Measurements from ENCODE around the gene TOR2A. TPM values are rescaled to one million over a fixed set of nuclear protein-coding genes. Genes with fewer than 3 reads are reported as not detected.

The TOR2A gene
- total RNA-seq, 2 donors from 2014 or later, result 20.4 to 24.1 TPM

DNA sequence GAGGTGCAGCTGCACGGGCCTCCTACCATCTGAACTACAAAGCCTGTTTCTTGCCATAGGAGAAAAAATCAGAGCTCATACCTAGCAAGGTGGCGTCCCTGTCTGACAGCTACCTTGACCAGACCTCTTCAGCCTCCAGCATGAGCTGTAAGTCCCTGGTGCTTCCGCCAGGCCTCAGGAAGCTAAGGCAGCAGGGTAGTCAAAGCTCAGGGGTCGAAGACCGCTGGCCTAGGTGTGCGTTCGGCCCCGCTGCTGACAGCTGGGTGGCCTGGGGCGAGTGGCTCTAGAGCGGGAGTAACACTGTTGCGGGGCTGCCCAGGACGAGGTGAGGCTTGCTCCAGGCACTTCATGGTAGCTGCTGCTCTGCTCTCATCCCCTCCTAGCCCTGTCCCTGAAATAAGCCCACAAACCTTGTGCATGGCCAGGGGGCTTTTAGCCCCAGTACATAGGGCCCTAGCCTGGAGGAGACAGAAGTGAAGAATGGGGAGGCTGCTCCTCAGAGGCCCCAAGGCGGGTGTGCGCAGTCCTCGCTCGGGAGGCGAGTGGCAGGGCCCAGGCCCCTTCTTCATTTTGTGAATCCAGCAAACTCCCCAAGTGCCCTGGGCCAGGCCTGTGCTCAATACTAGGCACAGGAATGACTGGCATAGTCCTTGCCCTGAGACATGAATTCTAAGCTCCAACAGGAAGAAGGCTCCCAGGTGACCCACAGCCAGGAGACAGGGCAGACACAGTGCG, 5.4 kb downstream of the TOR2A start:
- H3K4me3 ChIP-seq, result no peak overlapping the region
- H3K36me3 ChIP-seq, result peaks cover 0 to 11% of the 10 kb centered on the region in 2 donors
- WGBS, result 89% methylated on average over 18 of the region's 18 CpGs
- TF ChIP-seq POLR2A (IDR thresholded peaks at IDR 0.05) (no peak), POLR2AphosphoS5 (IDR thresholded peaks at IDR 0.05) (no peak), CTCF (IDR thresholded peaks at IDR 0.05) (no peak)
- H3K27me3 ChIP-seq (replicated peaks; ENCODE audit: insufficient read depth), result no peaks in the 10 kb centered on the region
- no peak for DNase-seq (ENCODE audit: low spot score)
- no peaks in the 10 kb centered on the region for H3K4me1 ChIP-seq (replicated peaks)
- H3K9me3 ChIP-seq, result no peaks in the 10 kb centered on the region
- no peak overlapping the region for H3K27ac ChIP-seq
- intact Hi-C loops (cut with DNase I), result loop anchor here (5.0 kb wide), 1 partner anchor 222 kb away; no protein-coding TSS in a partner anchor

DNA sequence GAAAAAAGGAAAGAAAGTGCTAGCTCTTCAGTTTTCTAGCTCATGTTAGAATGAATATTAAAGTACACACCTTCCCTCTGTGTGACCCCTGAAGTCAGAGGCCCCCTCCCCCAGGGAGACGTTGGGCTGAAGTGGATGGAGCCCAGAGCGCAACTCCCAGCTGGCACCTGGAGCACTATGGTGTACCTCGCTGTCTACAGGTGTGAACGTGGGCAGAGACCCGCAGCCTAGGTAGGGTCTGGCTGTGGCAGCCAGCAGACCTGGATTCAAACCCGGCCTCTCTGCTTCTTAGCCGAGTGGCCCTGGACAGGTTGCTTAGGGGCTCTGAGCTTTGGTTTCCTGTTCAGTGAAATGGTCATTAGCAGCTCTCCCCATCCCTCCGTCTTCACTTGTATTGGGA, 6.3 kb downstream of the TOR2A start:
- DNase-seq (ENCODE audit: low spot score), result no peak
- Histone ChIP-seq H3K36me3 (peaks cover 0 to 11% of the 10 kb centered on the region in 2 donors), H3K27me3 (replicated peaks; ENCODE audit: insufficient read depth) (no peaks in the 10 kb centered on the region), H3K9me3 (no peaks in the 10 kb centered on the region), H3K4me1 (replicated peaks) (no peaks in the 10 kb centered on the region), H3K27ac (no peak overlapping the region), H3K4me3 (no peak overlapping the region)
- 89% methylated on average over 8 of the region's 8 CpGs for WGBS
- TF ChIP-seq POLR2AphosphoS5 (IDR thresholded peaks at IDR 0.05) (no peak), CTCF (IDR thresholded peaks at IDR 0.05) (no peak), POLR2A (IDR thresholded peaks at IDR 0.05) (no peak)
- intact Hi-C loops (cut with DNase I), result no loop called here

DNA sequence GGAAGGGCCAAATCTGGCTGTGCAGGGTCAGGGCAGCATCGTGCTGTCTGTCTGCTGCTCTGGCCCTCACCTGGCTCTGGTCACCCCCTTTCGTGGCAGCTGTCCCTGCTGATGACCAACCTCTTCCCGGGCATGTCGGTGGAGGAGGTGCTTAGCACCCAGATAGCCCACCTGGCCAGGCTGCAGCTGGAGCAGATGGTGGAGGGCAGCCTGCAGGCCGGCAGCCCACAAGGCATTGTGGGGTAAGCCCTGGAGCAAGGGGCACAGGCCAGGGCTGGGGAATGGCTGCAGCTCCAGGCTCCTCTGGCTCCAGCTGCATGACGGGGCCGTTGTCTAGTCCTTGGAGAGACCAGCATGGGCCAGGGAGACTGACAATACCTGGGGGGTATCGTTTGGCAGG, 8.2 kb downstream of the TOR2A start:
- TF ChIP-seq POLR2A (IDR thresholded peaks at IDR 0.05) (no peak), POLR2AphosphoS5 (IDR thresholded peaks at IDR 0.05) (no peak), CTCF (IDR thresholded peaks at IDR 0.05) (no peak)
- DNase-seq (ENCODE audit: low spot score), result no peak
- Histone ChIP-seq H3K4me3 (no peak overlapping the region), H3K9me3 (no peaks in the 10 kb centered on the region), H3K27ac (no peak overlapping the region), H3K4me1 (replicated peaks) (no peaks in the 10 kb centered on the region), H3K36me3 (peaks cover 0 to 2% of the 10 kb centered on the region in 2 donors), H3K27me3 (replicated peaks; ENCODE audit: insufficient read depth) (no peaks in the 10 kb centered on the region)
- intact Hi-C loops (cut with DNase I), result no loop called here
- WGBS, result 80% methylated on average over 8 of the region's 8 CpGs

DNA sequence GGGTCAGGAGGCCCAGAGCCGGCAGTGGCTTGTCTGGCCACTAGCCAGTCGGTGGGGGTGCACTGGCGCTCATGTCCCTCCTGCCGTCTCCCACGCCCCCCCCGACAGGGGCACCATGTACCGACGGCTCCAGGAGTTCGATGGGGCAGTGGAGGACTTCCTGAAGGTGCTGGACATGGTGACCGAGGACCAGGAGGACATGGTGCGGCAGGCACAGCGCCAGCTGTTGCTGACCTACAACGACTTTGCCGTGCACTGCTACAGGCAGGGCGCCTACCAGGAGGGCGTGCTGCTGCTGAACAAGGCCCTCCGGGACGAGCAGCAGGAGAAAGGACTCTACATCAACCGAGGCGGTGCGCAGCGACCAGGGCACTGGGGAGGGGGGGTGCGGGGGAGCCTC, 11.1 kb downstream of the TOR2A start:
- no peak for TF ChIP-seq POLR2A (IDR thresholded peaks at IDR 0.05)
- no peak for TF ChIP-seq CTCF (IDR thresholded peaks at IDR 0.05)
- TF ChIP-seq POLR2AphosphoS5 (IDR thresholded peaks at IDR 0.05), result no peak
- H3K9me3 ChIP-seq, result no peaks in the 10 kb centered on the region
- H3K27ac ChIP-seq, result no peak overlapping the region
- no peak for DNase-seq (ENCODE audit: low spot score)
- no peak overlapping the region for H3K4me3 ChIP-seq
- no peaks in the 10 kb centered on the region for H3K27me3 ChIP-seq (replicated peaks; ENCODE audit: insufficient read depth)
- no peaks in the 10 kb centered on the region for H3K4me1 ChIP-seq (replicated peaks)
- WGBS, result 40% methylated on average over 22 of the region's 23 CpGs
- no peaks in the 10 kb centered on the region for H3K36me3 ChIP-seq
- intact Hi-C loops (cut with DNase I), result no loop called here

DNA sequence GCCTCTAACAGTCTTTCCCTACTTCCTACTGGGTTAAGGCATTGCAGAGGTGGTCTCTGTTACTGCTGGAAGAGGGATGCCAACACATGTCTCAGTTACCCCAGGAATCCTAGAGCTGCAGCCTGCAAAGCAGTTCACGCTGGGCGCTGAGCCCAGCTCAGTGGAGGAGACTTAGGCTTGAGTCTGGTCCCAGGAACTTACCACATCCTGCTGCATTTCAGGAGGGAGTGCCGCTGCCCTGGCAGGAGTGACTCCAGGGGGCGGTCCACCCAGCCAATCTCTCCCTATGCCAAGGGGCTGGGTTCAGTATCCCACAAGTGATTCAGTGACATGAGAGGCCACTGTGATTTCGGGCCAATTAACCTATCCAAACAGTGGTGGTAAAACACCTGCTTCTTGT, 11.7 kb downstream of the TOR2A start:
- Histone ChIP-seq H3K4me1 (replicated peaks) (no peaks in the 10 kb centered on the region), H3K36me3 (no peaks in the 10 kb centered on the region), H3K27me3 (replicated peaks; ENCODE audit: insufficient read depth) (no peaks in the 10 kb centered on the region), H3K27ac (no peak overlapping the region), H3K9me3 (no peaks in the 10 kb centered on the region), H3K4me3 (no peak overlapping the region)
- TF ChIP-seq POLR2A (IDR thresholded peaks at IDR 0.05), result no peak
- TF ChIP-seq POLR2AphosphoS5 (IDR thresholded peaks at IDR 0.05), result no peak
- TF ChIP-seq CTCF (IDR thresholded peaks at IDR 0.05), result no peak
- no peak for DNase-seq (ENCODE audit: low spot score)
- 30% methylated on average over 5 of the region's 5 CpGs for WGBS
- intact Hi-C loops (cut with DNase I), result no loop called here
